DOHH2 (cell line): Measurements from ENCODE around the gene HECW1.

Source experiments
- H3F3A ChIP-seq: fragments of 200-600 bp; sonication (generic), shearing (Covaris generic); 2 replicates; pipeline ENCODE4 v1.6.0; 2016; ENCODE audit warnings: antibody characterized with exemption, mild to moderate bottlenecking; ENCODE audit not compliant: control insufficient read depth, insufficient read depth
- H3K27ac ChIP-seq: fragments of 200-600 bp; sonication (generic); 2 replicates; pipeline ENCODE4 v1.5.1; 2014; ENCODE audit warnings: low read depth, mild to moderate bottlenecking, low read length, moderate library complexity
- H3K27me3 ChIP-seq: fragments of 200-600 bp; sonication (generic); 2 replicates; pipeline ENCODE4 v1.6.1; 2014; ENCODE audit warnings: mild to moderate bottlenecking, low read length, mixed read lengths; ENCODE audit not compliant: control insufficient read depth
- H3K36me3 ChIP-seq: fragments of 200-600 bp; sonication (generic); 2 replicates; pipeline ENCODE4 v1.6.1; 2014; ENCODE audit warnings: mild to moderate bottlenecking, low read length, moderate library complexity, mixed read lengths; ENCODE audit not compliant: control insufficient read depth
- H3K4me1 ChIP-seq: fragments of 200-600 bp; sonication (generic); 2 replicates; pipeline ENCODE4 v1.6.1; 2014; ENCODE audit warnings: mild to moderate bottlenecking, low read length, mixed read lengths; ENCODE audit not compliant: control insufficient read depth
- H3K4me2 ChIP-seq: fragments of 200-600 bp; sonication (generic); 2 replicates; pipeline ENCODE4 v1.6.0; 2014; ENCODE audit warnings: mild to moderate bottlenecking, low read length, moderate library complexity
- H3K4me3 ChIP-seq: fragments of 200-600 bp; sonication (generic); 2 replicates; pipeline ENCODE4 v1.5.1; 2014; ENCODE audit warnings: mild to moderate bottlenecking, low read length, mixed read lengths
- H3K79me2 ChIP-seq: fragments of 200-600 bp; sonication (generic); 2 replicates; pipeline ENCODE4 v1.6.1; 2014; ENCODE audit warnings: mild to moderate bottlenecking, low read length, mixed read lengths; ENCODE audit not compliant: control insufficient read depth
- H3K9me2 ChIP-seq: fragments of 200-600 bp; sonication (generic); replicated peaks from 2 replicates; pipeline ENCODE4 v1.6.1; 2014; ENCODE audit warnings: mild to moderate bottlenecking, low read length, mixed read lengths; ENCODE audit not compliant: control insufficient read depth
- H3K9me3 ChIP-seq: fragments of 200-600 bp; sonication (generic); 2 replicates; pipeline ENCODE4 v1.6.1; 2014; ENCODE audit warnings: antibody characterized with exemption, low read length, mixed read lengths; ENCODE audit not compliant: control insufficient read depth, insufficient read depth
- H4K20me1 ChIP-seq: fragments of 200-600 bp; sonication (generic); 2 replicates; pipeline ENCODE4 v1.6.0; 2014; ENCODE audit warnings: low read depth, mild to moderate bottlenecking, antibody characterized with exemption, low read length, moderate library complexity; ENCODE audit not compliant: control insufficient read depth, insufficient read depth
- CTCF ChIP-seq: fragments of 200-600 bp; sonication (generic); IDR thresholded peaks from one replicate; pipeline ENCODE4 v1.5.1; 2014; ENCODE audit warnings: antibody characterized with exemption, mild to moderate bottlenecking, low read depth, low read length; ENCODE audit not compliant: poor library complexity, severe bottlenecking
- EZH2phosphoT487 ChIP-seq: fragments of 200-600 bp; sonication (generic); IDR thresholded peaks from 2 replicates; pipeline ENCODE4 v1.6.1; 2017; ENCODE audit warnings: borderline replicate concordance, mild to moderate bottlenecking, antibody characterized with exemption, low read length, moderate library complexity, mixed read lengths

HECW1 gene

GRCh38 chr7:43325595-43325994 is 213.1 kb downstream of the HECW1 start:
- Histone ChIP-seq H3K27me3 (no peaks in the 10 kb centered on the region), H3K9me3 (no peaks in the 10 kb centered on the region), H3K4me3 (no peak overlapping the region), H3K36me3 (no peaks in the 10 kb centered on the region), H3K4me2 (no peak overlapping the region), H4K20me1 (no peaks in the 10 kb centered on the region), H3K79me2 (no peaks in the 10 kb centered on the region), H3K9me2 (no peaks in the 10 kb centered on the region), H3K27ac (no peak overlapping the region), H3K4me1 (no peaks in the 10 kb centered on the region), H3F3A (no peaks in the 10 kb centered on the region)
- TF ChIP-seq EZH2phosphoT487 (no peak), CTCF (no peak)

DNA sequence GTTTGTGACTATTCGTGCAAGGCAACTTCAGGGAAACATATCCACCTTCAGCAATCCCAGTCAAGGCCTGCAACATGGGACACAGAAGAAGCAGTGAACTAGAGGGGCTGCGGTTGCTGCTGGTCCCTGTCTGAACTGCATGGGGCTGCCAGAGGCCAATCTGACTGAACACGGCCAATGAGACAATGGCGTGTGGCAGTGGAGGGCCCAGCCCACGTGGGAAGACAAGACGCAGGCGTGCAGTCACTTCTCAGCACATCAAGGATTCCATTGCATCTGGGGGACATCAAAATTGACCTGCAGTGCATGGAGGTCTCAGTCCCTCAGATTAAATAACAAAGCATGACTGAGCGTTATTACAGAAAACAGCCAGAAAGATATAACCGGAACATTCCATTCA is 215.9 kb downstream of the HECW1 start:
- TF ChIP-seq CTCF (no peak), EZH2phosphoT487 (no peak)
- H3K4me2 ChIP-seq, result no peak overlapping the region
- H3K27ac ChIP-seq, result no peak overlapping the region
- no peak overlapping the region for H3K4me3 ChIP-seq
- no peaks in the 10 kb centered on the region for H3K4me1 ChIP-seq
- H3K27me3 ChIP-seq, result no peaks in the 10 kb centered on the region
- no peaks in the 10 kb centered on the region for H3K9me3 ChIP-seq
- no peaks in the 10 kb centered on the region for H3K9me2 ChIP-seq
- no peaks in the 10 kb centered on the region for H3F3A ChIP-seq
- H3K36me3 ChIP-seq, result no peaks in the 10 kb centered on the region
- no peaks in the 10 kb centered on the region for H3K79me2 ChIP-seq
- H4K20me1 ChIP-seq, result no peaks in the 10 kb centered on the region

DNA sequence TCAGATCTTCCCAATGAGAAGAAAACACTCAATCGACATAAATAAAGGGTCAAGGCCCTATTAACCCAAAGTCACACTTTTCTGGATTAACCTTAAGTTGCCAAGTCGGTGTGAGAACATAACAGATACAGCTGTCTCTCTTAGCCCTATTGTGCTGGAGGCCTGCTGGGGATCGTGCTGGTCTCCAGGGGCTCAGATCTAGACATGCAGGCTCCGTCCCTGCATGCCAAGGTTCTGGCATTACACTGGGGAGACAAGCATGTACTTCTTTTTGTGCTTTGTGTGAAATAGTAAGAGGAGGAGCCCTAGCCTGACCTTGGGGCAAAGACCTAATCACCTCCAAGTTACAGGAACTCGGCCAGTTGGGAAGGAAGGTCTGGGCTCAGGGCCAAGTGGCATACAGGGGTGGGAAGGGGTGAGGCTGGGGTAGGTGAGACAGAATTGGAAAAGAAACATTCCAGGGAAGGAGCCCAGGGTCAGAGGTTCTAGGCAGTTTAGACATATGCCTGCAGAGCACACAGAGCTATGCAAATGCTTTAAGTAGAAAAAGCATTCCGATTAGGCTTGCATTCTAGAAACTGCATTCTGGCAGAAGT is 216.4 kb downstream of the HECW1 start:
- H3K4me1 ChIP-seq, result no peaks in the 10 kb centered on the region
- no peaks in the 10 kb centered on the region for H3K36me3 ChIP-seq
- no peak overlapping the region for H3K4me3 ChIP-seq
- H4K20me1 ChIP-seq, result no peaks in the 10 kb centered on the region
- H3K27me3 ChIP-seq, result peaks cover 4% of the 10 kb centered on the region; the same call in 1 of the 2 replicates
- no peaks in the 10 kb centered on the region for H3K9me2 ChIP-seq
- no peaks in the 10 kb centered on the region for H3F3A ChIP-seq
- H3K9me3 ChIP-seq, result no peaks in the 10 kb centered on the region
- no peaks in the 10 kb centered on the region for H3K79me2 ChIP-seq
- no peak for TF ChIP-seq CTCF
- TF ChIP-seq EZH2phosphoT487, result no peak
- no peak overlapping the region for H3K4me2 ChIP-seq
- H3K27ac ChIP-seq, result no peak overlapping the region
